Measurements from ENCODE around the gene OLIG2. TPM values are rescaled to one million over a fixed set of nuclear protein-coding genes. Genes with fewer than 3 reads are reported as not detected.

OLIG2 gene
- total and polyA plus RNA-seq, 4 experiments from 2014 or later = not detected

DNA sequence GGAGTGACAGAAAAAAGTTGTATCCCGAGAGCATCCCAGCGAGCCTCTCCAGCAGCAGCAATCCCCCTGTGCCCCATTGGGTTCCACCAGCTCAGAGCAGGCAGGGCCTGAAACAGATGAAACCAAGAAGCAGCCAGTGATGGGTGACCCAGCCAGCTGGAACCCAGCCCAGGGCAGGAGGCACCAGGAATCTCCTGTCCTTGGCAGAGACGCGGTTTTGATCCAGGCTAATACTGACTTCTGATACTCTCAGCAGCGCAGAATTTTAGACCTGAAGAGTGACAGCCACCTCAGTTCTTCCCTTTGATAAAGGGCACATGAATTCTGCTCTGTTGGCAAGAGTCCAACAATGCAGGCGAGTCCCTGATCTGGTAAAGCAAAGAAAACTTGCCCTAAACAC lies 32.8 kb downstream of the OLIG2 start:
- no peak overlapping the region for H3K4me3 Mint-ChIP-seq
- Histone ChIP-seq H3K9me3 (ENCODE audit: control insufficient read depth in 1 of 2, low read length in 2 of 2) (no peaks in the 10 kb centered on the region), H3K27ac (ENCODE audit: low read depth, low read length) (no peak overlapping the region), H3K27me3 (ENCODE audit: insufficient read depth, low read length) (no peaks in the 10 kb centered on the region), H3K36me3 (ENCODE audit: insufficient read depth, low read length) (no peaks in the 10 kb centered on the region), H3K4me1 (ENCODE audit: insufficient read depth, low read length) (no peaks in the 10 kb centered on the region), H3K4me3 (ENCODE audit: low read length in 2 of 2) (no peak overlapping the region)
- no peak overlapping the region for H3K27ac Mint-ChIP-seq
- H3K9me3 Mint-ChIP-seq = no peaks in the 10 kb centered on the region
- ChIA-PET CTCF (ENCODE audit: partially characterized antibody) (no interaction called here), POLR2A (ENCODE audit: partially characterized antibody) (no interaction called here)
- peaks cover 0 to 4% (median 3%) of the 10 kb centered on the region in 4 donors for H3K4me1 Mint-ChIP-seq
- intact Hi-C loops (cut with micrococcal nuclease) = no loop called here
- H3K36me3 Mint-ChIP-seq = no peaks in the 10 kb centered on the region
- H3K27me3 Mint-ChIP-seq = peaks cover 17 to 24% of the 10 kb centered on the region in 2 donors
- no peak for DNase-seq

GRCh38 chr21:33058957-33059356 lies 33.2 kb downstream of the OLIG2 start:
- H3K4me3 Mint-ChIP-seq = no peak overlapping the region
- CTCF ChIA-PET (ENCODE audit: partially characterized antibody) = no interaction called here
- Histone ChIP-seq H3K4me1 (ENCODE audit: insufficient read depth, low read length) (no peaks in the 10 kb centered on the region), H3K9me3 (ENCODE audit: control insufficient read depth in 1 of 2, low read length in 2 of 2) (no peaks in the 10 kb centered on the region), H3K27me3 (ENCODE audit: insufficient read depth, low read length) (no peaks in the 10 kb centered on the region), H3K4me3 (ENCODE audit: low read length in 2 of 2) (no peak overlapping the region), H3K27ac (ENCODE audit: low read depth, low read length) (no peak overlapping the region), H3K36me3 (ENCODE audit: insufficient read depth, low read length) (no peaks in the 10 kb centered on the region)
- peaks cover 0 to 4% (median 3%) of the 10 kb centered on the region in 4 donors for H3K4me1 Mint-ChIP-seq
- no peaks in the 10 kb centered on the region for H3K36me3 Mint-ChIP-seq
- no peak overlapping the region for H3K27ac Mint-ChIP-seq
- DNase-seq = no peak
- no peaks in the 10 kb centered on the region for H3K9me3 Mint-ChIP-seq
- POLR2A ChIA-PET (ENCODE audit: partially characterized antibody) = no interaction called here
- peaks cover 15 to 27% of the 10 kb centered on the region in 2 donors for H3K27me3 Mint-ChIP-seq
- intact Hi-C loops (cut with micrococcal nuclease) = no loop called here

- Mint-ChIP-seq H3K4me3 (no peak overlapping the region), H3K27me3 (peaks cover 15 to 28% of the 10 kb centered on the region in 2 donors), H3K9me3 (no peaks in the 10 kb centered on the region), H3K4me1 (peaks cover 0 to 4% (median 3%) of the 10 kb centered on the region in 4 donors), H3K36me3 (no peaks in the 10 kb centered on the region), H3K27ac (no peak overlapping the region)
- H3K27ac ChIP-seq (ENCODE audit: low read depth, low read length) = no peak overlapping the region
- POLR2A ChIA-PET (ENCODE audit: partially characterized antibody) = no interaction called here
- intact Hi-C loops (cut with micrococcal nuclease) = no loop called here
- no peaks in the 10 kb centered on the region for H3K9me3 ChIP-seq (ENCODE audit: control insufficient read depth in 1 of 2, low read length in 2 of 2)
- H3K36me3 ChIP-seq (ENCODE audit: insufficient read depth, low read length) = no peaks in the 10 kb centered on the region
- no peaks in the 10 kb centered on the region for H3K4me1 ChIP-seq (ENCODE audit: insufficient read depth, low read length)
- DNase-seq = no peak
- CTCF ChIA-PET (ENCODE audit: partially characterized antibody) = no interaction called here
- no peaks in the 10 kb centered on the region for H3K27me3 ChIP-seq (ENCODE audit: insufficient read depth, low read length)
- no peak overlapping the region for H3K4me3 ChIP-seq (ENCODE audit: low read length in 2 of 2)
Observed at GRCh38 chr21:33059380-33059841, 33.7 kb downstream of the OLIG2 start.

DNA sequence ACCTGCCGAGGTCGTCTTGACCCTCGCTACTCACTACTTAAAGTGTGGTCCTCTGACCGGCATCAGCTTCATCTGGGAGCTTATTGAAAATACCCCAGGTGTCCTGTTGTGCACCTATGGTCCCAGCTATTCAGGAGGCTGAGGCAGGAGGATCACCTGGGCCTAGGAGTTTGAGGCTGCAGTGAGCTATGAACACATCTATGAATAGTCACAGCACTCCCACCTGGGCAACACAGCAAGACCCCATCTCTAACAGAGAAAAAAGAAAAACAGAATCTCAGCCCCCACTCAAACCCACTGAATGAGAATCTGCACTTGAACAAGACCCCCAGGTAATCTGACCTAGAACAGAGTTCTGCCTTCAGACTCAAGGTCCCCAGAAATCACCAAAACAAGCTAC lies 35.5 kb downstream of the OLIG2 start:
- ChIA-PET CTCF (ENCODE audit: partially characterized antibody) (no interaction called here), POLR2A (ENCODE audit: partially characterized antibody) (no interaction called here)
- Histone ChIP-seq H3K36me3 (ENCODE audit: insufficient read depth, low read length) (no peaks in the 10 kb centered on the region), H3K4me3 (ENCODE audit: low read length in 2 of 2) (no peak overlapping the region), H3K27ac (ENCODE audit: low read depth, low read length) (no peak overlapping the region), H3K4me1 (ENCODE audit: insufficient read depth, low read length) (no peaks in the 10 kb centered on the region), H3K9me3 (ENCODE audit: control insufficient read depth in 1 of 2, low read length in 2 of 2) (no peaks in the 10 kb centered on the region), H3K27me3 (ENCODE audit: insufficient read depth, low read length) (no peaks in the 10 kb centered on the region)
- Mint-ChIP-seq H3K9me3 (no peaks in the 10 kb centered on the region), H3K27ac (no peak overlapping the region), H3K36me3 (no peaks in the 10 kb centered on the region), H3K27me3 (peaks cover 23 to 38% of the 10 kb centered on the region in 2 donors), H3K4me3 (no peak overlapping the region), H3K4me1 (peaks cover 0 to 4% (median 3%) of the 10 kb centered on the region in 4 donors)
- no peak for DNase-seq
- intact Hi-C loops (cut with micrococcal nuclease) = no loop called here

GRCh38 chr21:33063375-33063883 lies 37.7 kb downstream of the OLIG2 start:
- H3K36me3 ChIP-seq (ENCODE audit: insufficient read depth, low read length) = no peaks in the 10 kb centered on the region
- ChIA-PET POLR2A (ENCODE audit: partially characterized antibody) (no interaction called here), CTCF (ENCODE audit: partially characterized antibody) (no interaction called here)
- no peak for DNase-seq
- no peaks in the 10 kb centered on the region for H3K4me1 ChIP-seq (ENCODE audit: insufficient read depth, low read length)
- H3K9me3 ChIP-seq (ENCODE audit: control insufficient read depth in 1 of 2, low read length in 2 of 2) = no peaks in the 10 kb centered on the region
- Mint-ChIP-seq H3K27me3 (peaks cover 34 to 53% of the 10 kb centered on the region in 2 donors), H3K27ac (no peak overlapping the region), H3K4me1 (peaks cover 2 to 4% (median 3%) of the 10 kb centered on the region in 4 donors), H3K4me3 (no peak overlapping the region), H3K36me3 (no peaks in the 10 kb centered on the region), H3K9me3 (peaks cover 0 to 2% (median 0%) of the 10 kb centered on the region in 8 donors)
- intact Hi-C loops (cut with micrococcal nuclease) = no loop called here
- H3K27ac ChIP-seq (ENCODE audit: low read depth, low read length) = no peak overlapping the region
- H3K27me3 ChIP-seq (ENCODE audit: insufficient read depth, low read length) = peaks cover 8% of the 10 kb centered on the region
- H3K4me3 ChIP-seq (ENCODE audit: low read length in 2 of 2) = no peak overlapping the region

DNA sequence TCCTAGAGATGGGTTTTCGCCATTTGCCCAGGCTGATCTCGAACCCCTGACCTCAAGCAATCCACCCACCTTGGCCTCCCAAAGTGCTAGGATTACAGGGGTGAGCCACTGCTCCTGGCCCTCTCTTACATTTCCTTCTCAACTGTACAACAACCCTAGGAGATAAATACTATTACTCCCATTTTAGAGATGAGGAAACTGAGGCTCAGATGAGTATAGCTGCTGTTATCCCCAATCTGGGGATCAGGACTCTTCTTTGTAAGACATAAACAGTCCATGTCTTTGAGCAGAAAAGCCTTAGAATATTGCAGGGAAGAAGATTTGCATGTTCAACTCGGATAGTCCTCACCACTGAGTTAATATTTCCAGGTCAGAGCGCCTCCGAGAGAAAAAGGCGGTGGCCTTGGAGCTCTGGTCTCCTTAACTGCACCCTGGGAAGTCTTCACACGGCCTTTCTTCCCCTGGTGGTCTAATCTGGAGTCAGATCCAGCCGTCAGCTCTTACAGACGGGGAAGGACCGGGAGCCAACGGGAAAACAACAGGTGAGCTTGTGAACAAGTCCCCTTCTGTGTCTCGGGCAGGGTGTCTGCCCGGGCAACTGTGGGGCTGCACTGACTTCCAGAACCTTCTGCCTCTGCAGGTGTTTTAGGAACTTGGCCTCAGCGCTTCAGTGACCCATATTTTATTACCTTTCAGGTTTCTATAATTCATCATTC lies 38.3 kb downstream of the OLIG2 start:
- Histone ChIP-seq H3K27me3 (ENCODE audit: insufficient read depth, low read length) (peaks cover 14% of the 10 kb centered on the region), H3K36me3 (ENCODE audit: insufficient read depth, low read length) (no peaks in the 10 kb centered on the region), H3K4me3 (ENCODE audit: low read length in 2 of 2) (no peak overlapping the region), H3K27ac (ENCODE audit: low read depth, low read length) (no peak overlapping the region), H3K4me1 (ENCODE audit: insufficient read depth, low read length) (no peaks in the 10 kb centered on the region), H3K9me3 (ENCODE audit: control insufficient read depth in 1 of 2, low read length in 2 of 2) (no peaks in the 10 kb centered on the region)
- POLR2A ChIA-PET (ENCODE audit: partially characterized antibody) = no interaction called here
- no peak overlapping the region for H3K4me3 Mint-ChIP-seq
- DNase-seq = no peak
- peaks cover 40 to 58% of the 10 kb centered on the region in 2 donors for H3K27me3 Mint-ChIP-seq
- peaks cover under 1 to 7% (median 2%) of the 10 kb centered on the region in 4 donors for H3K4me1 Mint-ChIP-seq
- CTCF ChIA-PET (ENCODE audit: partially characterized antibody) = no interaction called here
- H3K36me3 Mint-ChIP-seq = no peaks in the 10 kb centered on the region
- no peak overlapping the region for H3K27ac Mint-ChIP-seq
- H3K9me3 Mint-ChIP-seq = peaks cover 0 to 7% (median 2%) of the 10 kb centered on the region in 8 donors
- intact Hi-C loops (cut with micrococcal nuclease) = no loop called here

DNA sequence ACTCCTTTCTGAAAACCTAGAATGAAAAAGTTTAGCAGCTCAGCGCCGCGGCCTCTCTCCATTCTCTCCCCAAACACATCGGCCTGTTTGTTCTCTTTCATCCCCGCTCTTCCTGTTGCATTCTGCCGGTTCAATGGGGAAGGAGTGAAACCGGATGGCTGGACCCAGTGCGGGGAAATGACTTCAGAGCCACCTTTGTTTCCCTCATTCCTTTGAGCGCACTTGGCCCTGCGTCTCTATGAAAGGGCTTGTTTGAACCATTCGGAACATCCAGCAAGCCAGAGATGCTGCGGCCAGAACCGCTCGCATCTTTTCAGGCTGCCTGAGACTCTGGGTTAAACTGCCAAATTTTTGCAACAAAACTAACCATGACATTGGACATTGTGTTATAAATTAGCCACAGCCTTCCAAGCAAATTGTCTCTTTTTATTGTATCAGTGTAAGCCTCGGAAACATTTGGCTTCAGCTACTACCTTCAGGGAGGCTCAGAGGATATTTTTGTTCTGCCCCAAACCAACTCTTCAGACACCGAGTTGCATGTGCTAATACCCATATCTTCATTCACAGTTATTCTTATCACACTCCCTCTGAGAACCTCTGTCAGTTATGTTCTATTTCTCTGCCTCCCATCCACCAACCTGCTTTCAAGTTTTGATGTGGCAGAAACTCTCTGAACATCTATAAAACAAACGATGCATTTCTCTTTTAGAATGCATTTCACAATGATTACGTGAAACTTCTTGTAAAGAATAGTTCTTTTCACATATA lies 39.1 kb downstream of the OLIG2 start:
- Histone ChIP-seq H3K27ac (ENCODE audit: low read depth, low read length) (no peak overlapping the region), H3K27me3 (ENCODE audit: insufficient read depth, low read length) (peaks cover 18% of the 10 kb centered on the region), H3K4me3 (ENCODE audit: low read length in 2 of 2) (no peak overlapping the region), H3K4me1 (ENCODE audit: insufficient read depth, low read length) (no peaks in the 10 kb centered on the region), H3K9me3 (ENCODE audit: control insufficient read depth in 1 of 2, low read length in 2 of 2) (no peaks in the 10 kb centered on the region), H3K36me3 (ENCODE audit: insufficient read depth, low read length) (no peaks in the 10 kb centered on the region)
- intact Hi-C loops (cut with micrococcal nuclease) = no loop called here
- Mint-ChIP-seq H3K4me1 (peaks cover 0 to 13% (median 6%) of the 10 kb centered on the region in 4 donors), H3K4me3 (no peak overlapping the region), H3K27ac (no peak overlapping the region), H3K27me3 (peaks cover 46 to 63% of the 10 kb centered on the region in 2 donors), H3K9me3 (peaks cover 0 to 12% (median 4%) of the 10 kb centered on the region in 8 donors), H3K36me3 (no peaks in the 10 kb centered on the region)
- ChIA-PET CTCF (ENCODE audit: partially characterized antibody) (no interaction called here), POLR2A (ENCODE audit: partially characterized antibody) (no interaction called here)
- no peak for DNase-seq

Data from CD4-positive, alpha-beta memory T cell (primary cell).